SW480 (cell line): Measurements from ENCODE around the gene TRAP1.
A peak's percentile ranks its signal among the peaks of the same experiment; 100 is the strongest.

Source experiments
- DNase-seq: peaks from one replicate; pipeline ENCODE4 v3.0.0-alpha.2; 2016; ENCODE audit warnings: low spot score

TRAP1 gene

DNA sequence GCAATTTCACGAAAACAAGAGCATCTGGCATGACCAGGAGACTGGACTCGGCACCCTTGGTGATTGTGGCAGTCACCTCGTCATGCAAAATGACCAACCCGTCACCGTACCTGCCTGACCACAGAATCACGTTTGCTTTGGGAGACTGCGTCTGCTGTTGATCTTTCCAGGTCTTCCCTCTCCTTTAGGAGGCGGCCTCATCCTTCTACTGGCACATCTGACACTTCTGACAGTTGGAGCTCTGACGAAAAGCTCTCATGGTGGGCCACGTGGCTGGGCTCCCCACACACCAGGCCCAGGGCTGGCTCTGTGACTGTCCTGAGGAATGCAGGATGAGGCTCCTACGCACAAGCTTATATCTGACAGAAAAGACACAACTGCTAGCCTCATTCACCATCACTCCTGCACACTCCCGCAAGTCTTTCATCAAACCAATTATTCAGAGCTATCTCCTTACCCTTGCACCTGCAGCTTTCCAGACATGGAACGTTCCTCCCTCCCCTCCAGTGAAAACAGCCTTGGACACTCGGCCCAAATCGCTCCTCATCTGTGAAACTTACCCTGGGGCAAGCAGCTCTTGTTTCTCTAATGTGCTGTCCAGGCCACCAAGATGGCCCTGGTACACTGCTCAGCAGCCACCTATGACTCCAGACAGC, 3.6 kb downstream of the TRAP1 start:
- DNase-seq = no peak

DNA sequence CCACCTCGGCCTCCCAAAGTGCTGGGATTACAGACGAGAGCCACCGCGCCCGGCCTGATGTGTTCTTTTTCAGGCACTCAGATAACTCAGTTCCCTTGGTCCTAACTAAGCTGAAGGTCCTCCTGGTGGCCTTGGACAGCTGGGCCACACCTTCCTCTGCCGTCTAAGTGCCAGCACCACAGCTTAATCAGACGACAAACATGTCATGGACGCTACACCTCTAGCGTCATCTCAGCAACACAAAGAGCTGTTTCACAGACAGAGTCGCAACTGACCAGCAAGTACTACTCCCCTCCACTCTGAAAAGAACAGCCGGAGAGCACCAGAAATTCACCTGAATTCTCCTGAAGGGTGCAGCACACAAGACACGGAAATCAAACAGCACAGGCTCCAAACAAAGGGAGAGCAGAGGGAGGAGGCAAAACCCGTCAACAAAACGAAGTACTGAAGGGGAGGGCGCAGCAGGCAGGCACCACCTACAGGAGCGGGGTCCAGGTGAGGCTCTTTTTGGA, 4.4 kb downstream of the TRAP1 start:
- no peak for DNase-seq

DNA sequence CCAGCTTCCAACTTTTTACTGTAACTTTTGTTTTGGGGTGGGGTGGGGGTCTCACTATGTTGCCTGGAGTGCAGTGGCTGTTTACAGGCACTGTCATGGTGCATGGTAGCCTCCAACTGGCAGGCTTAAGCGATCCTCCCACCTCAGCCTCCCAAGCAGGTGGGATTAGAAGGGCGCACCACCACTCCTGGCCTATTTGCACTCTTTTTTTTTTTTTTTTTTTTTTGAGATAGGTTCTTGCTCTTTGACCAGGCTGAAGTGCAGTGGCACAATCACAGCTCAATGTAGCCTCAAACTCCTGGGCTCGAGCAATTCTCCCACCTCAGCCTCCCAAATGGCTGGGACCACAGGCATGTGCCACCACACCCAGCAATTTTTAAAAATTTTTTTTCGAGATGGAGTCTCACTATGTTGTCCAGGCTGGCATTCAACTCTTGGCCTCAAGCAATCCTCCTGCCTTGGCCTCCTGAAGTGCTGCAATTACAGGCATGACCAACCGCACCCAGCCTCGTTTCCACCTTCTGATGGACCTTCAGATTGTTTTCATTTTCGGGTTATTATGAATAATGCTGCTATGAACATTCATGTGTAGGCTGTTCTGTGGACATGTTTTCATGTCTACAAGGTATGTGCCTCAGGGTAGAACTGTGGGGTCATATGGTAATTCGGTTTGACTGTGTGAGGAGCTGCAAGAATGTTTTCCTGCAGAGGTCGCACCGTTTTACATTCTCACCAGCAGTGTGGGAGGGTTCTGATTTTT, 10.9 kb downstream of the TRAP1 start:
- no peak for DNase-seq

DNA sequence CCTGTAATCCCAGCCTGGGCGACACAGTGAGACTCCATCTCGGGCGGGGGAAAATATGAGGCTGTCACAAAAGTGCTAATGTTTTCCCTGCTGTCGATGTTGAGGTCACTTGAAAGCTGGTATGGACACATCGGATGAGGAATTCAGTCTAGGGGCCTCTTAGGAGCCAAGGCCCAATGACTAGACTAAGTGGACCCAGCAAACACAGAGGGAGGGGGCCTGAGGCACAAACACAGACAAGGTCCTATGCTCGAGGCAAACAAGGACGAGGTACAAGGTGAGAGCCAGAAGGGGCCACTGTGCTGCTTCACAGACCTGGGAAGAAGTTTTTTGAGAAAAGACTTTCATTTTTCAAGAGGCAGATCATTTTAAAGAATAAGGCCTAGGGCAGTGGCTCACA, 15.2 kb downstream of the TRAP1 start:
- DNase-seq = no peak

DNA sequence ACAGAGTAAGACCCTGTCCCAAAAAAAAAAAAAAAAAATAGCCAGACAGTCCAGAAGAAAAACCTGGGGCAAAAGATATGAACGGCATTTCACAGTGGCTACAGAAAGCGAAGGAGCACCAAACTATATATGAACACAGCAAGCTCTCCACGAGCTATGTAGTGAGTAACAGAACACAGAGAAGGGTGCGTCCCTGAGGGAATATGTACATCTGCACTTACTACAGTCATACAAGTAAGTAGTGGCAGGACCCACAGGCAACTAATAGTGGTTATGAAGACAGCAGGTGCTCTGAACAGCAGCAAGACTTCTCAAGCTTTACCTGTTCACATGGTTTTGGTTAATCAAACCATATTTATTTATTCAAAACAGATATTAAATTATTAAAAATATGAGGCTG, 15.8 kb downstream of the TRAP1 start:
- no peak for DNase-seq

DNA sequence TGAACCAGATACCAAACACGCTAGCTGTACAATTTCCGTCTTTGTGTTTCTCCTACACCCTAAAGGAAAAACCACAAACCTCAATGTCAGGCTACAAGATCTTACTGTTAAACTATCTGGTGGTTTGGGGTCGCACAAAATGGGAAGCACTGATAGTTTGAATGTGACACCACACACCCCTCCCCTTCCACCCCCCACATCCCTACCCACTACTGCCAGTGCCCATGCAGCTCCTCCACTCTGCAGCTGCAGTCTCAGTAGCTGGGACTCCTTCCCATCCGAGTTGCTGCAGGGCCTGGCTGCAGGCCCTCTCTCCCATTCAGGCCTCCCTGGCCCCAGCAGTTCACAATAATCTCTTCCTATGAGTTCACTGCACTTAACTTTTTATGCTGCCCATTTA, 18.4 kb downstream of the TRAP1 start:
- no peak for DNase-seq

DNA sequence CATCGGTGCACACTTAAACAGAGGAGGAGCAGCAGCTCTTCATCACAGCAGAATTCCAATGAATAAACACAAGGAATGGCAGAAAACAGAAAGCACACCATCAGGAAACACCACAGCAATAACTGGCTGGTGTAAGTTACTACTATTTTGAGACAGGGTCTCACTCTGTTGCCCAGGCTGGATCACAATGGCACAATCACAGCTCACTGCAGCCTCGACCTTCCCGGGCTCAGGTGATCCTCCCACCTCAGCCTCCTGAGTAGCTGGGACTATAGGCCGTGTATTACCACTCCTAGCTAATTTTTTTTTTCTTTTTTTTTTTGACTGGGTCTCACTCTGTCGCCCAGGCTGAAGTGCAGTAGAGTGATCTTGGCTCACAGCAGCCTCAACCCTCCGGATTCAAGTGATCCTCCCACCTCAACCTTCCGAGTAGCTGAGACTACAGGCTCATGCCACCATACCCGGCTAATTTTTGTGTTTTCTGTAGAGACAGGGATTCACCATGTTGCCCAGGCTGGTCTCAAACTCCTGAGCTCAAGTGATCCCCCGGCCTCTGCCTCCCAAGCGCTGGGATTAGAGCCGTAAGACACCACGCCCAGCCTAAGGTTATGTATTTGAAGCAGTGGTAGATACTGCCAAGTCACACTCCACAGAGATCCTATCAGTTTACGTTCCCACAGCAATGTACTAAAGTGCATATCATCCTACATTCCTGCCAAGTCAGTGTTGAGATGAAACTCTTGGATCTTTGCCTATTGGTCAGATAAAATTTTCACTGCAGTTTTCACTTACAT, 20.7 kb downstream of the TRAP1 start:
- no peak for DNase-seq

DNA sequence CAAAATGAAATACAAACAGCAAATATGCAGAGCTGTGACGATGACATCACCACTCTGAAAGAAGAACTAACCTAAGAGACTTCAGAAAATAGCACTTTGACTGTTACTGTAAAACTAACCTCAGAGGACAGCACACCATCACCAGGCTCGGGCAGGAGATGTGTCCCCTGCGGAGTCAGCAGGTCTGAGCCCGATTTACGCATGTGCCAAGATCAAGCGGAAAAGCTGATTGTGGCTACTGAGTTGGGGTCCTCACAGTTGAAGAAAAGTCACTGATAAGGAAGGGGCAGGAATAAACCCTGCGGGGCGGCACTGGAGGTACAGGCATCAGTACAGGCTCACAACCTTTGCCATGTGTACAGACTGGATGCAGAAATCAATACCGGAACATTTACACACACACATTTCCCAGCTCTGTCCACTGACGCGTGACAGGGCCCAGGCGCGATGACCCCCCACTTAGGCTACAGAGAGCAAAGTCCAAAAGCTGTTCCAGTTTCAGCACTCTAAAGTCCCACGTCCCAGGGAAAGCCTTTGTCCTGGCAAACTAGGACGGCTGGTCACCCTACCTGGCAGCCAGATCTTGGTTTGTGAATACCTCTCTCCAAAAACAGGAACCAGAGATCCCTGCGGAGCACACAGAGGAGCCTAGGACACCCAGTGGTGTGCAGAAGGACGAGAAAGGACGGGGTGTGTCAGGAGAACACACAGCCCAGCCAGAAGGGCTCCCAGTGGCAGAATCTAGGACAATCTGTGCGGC, 21.5 kb downstream of the TRAP1 start:
- no peak for DNase-seq

DNA sequence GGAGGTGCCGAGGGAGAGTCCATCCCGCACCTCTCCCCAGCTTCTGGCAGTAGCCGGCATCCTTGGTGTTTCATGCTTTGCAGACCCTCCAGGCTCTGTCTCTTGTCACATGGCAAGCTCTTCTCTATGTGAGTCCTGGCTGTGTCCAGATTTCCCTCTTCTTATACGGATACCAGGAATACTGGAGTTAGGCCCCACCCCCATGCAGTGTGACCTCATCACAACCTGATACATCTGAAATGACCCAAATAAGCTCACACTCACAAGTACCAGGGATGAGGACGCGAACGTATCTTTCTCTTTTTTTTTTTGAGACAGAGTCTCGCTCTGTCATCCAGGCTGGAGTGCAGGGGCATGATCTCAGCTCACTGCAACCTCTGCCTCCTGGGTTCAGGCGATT, 23.3 kb downstream of the TRAP1 start:
- no peak for DNase-seq

DNA sequence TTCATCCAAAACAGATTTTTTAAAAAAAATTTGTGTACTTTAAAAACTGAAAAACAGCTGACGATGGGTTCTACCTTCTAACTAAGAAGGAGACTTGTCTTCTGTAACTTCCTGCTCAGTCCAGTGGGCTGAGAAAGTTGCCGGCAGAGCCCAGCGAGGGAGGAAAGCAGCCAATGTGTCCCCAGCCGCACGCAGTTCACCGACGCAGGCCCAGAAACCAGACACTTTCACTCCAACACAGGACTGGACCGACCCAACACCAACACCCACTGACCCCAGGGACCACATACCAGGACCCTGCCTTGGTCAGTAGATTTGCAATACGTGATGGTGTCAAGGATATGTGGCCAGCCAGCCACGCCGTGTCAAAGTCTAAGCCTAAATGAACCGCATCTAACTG, 25.6 kb downstream of the TRAP1 start:
- no peak for DNase-seq

DNA sequence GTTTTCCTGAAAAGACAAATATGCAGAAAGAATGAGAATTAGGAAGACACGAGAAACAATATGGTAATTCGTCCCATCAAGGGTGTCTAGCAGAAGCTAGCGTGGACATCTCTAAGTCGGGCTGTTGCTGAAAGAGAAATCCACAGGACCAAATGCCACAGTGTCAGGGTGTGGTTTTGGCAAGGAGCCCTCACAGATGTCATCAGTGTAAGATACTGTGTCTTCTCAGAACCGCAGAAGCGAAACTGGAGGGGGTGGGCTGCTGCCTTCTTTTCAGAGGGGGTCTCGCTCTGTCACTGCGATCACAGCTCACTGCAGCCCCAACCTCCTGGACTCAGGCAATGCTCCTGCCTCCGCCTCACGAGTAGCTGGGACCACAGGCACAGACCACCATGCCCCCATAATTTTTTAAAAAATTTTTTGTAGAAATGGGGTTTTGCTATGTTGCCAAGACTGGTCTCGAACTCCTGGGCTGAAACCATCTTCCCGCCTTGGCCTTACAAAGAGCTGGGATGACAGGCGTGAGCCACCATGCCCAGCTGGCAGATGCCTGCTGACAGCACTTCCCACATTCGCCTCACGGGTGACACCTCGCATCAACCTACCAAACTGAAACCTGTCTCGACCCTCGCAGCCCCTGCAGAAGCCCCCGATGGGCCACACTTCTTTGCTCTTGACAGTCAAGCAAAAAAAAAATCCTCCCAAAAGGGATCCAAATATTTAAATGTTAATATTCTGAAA, 26.2 kb downstream of the TRAP1 start:
- no peak for DNase-seq

DNA sequence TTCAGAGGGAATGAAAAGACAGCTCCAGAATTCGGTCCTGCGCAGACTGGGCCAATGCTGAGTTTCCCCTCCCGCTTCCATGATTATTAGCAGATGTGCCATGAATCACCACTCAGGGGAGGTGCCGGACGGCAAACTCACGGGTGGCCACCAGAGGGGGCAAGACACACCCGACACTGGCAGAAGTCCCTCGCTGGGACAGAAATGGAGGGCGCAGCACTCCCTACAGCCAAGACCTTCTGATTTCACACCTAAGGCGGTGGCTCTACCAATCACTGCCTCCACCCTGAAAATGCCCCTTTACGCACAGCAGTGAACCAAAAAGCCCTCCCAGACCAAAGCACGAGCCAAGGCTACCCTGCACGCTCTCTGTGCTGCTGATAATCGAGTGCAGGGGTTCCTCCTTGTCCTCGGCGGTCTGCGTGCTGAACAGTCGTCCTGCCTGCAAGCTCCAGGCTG, 26.8 kb downstream of the TRAP1 start:
- peak; percentile 71 for DNase-seq

DNA sequence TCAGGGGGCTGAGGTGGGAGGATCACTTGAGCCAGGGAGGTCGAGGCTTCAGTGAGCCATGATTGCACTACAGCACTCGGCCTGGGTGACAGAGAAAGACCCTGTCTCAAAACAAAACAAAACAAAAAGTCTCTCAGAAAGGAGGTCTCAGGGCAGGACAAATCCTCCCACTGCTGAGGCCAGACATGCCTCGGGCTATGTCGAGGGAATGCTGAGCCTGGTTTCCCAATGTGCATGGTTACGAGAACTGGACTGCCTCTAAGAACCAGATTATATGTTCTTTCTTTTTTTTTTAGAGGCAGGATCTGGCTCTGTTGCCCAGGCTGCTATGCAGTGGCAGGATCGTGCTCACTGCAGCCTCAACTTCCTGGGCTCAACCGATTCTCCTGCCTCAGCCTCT, 27.6 kb downstream of the TRAP1 start:
- DNase-seq = no peak

DNA sequence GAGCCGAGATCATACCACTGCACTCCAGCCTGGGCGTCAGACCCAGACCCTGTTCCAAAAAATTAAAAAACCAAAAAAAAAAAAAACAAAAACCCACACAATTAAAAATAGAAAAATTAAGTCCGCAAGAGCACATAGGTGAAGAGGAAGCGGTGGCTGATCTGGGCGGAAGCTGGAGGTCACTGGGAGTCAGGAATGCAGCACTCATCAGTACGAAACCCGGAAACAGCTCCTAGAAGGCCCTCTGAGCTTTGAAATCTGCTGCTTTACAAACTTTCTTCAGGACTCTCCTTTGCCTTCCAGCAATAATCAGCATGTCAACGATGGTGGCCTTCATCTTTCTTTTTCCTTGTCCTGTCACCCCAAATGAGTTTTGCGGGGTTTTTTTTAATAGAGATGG, 29.5 kb downstream of the TRAP1 start:
- DNase-seq = no peak

DNA sequence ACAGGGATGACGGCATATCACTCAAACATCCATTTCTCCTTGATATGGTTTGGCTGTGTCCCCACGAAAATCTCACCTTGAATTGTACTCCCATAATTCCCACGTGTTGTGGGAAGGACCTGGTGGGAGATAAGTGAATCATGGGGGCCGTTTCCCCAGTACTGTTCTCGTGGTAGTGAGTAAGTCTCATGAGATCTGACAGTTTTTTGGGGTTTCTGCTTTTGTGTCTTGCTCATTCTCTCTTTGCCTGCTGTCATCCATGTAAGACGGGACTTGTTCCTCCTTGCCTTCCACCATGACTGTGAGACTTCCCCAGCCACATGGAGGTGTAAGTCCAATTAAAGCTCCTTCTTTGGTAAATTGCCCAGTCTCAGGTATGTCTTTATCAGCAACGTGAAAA, 30.3 kb downstream of the TRAP1 start:
- no peak for DNase-seq

DNA sequence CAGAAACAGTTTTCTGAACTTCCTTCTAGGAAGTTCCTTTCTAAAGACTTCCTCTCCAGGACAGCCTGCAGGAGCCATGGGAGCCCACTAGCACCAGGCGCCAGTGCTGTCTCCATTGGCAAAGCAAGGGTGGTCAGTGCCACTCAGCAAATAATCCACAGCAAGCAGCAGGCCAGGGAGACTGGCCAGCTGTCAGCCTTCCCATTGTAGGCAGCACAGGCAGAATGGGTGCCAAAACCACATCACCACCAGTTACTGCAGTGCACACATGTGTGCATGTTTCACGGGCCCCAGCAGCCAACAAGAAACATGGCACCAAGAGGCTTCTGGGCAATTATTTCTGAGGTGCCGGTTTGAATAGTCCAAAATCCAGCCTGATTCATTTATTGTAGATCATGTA, 36.1 kb downstream of the TRAP1 start:
- DNase-seq = no peak

DNA sequence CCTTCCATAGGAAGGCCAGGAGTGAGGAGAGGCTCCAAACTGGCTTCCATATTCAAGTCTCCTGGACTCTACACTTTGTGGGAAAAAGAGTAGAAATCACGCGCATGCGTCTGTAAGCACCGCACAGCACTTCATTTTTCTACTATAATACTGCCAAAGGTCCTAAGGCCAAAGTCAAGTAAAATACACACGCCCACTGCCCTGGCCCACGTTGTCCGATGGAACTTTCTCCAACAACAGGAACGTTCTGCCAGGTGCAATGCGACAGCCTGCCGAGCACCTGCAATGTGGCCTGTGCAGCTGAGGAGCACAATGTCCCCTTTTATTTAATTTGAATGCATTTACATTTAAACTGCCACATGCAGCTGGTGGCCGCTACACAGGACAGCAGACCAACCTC, 39.3 kb downstream of the TRAP1 start:
- no peak for DNase-seq

DNA sequence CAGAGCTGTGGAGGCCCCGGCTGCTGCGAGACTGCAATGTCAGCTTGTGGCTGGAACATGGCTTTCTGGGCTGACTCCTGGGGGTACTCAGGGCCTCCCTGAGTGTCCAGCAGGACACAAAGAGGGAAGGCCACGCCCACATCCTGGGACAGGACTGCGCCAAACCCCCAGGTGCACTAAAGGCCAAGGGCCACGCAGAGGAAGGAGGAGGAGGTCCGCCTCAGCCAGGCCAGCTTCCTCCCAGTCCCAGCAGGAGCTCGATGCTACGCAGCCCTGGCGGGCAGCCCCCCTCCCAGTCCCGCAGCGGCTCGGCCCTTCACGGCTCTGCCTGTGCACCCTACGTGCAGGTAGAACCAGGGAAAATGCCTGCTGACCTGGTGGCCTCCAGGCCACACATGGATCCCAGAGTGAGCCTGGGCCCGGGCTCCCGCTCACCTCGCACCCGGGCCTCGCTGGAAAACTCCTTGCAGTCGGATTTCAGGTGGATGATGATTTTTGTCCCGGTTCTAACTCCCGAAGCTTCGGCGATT, 41.7 kb downstream of the TRAP1 start:
- DNase-seq = no peak

DNA sequence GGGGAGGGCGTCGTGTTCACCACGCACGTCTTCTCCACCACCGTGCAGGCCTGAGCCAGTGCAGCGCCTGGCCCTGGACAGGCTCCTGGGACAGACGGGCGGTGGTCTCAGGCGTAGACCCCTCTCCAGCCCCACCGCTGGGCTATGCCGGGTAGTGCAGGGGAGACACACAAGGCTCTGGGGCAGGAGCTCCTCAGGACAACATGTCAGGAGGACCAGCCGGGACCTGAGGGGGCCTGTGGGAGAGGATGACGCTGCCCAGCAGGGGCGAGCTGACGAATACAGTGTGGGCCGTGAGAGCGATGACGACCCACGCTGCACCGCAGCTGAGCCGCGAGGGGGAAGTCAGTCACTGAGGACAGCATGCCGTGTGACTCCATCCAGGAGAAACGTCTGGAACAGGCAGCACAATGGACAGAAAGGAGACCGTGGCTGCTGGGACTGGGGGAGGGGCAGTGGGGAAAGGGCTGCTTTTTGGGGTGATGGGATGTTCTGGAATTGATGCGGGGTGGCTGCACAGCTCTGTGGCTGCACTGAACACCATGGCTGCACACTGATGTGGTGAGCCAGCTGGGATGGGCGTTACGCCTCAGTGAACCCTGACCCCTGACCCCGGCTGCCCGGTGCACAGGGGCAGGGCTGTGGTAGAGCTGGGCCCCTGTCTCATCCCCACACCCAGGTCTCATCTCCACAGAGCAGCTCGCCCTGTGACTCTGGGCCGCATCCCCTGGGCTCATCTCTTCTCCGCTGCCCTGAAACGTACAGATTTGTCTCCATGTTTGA, 42.6 kb downstream of the TRAP1 start:
- no peak for DNase-seq

DNA sequence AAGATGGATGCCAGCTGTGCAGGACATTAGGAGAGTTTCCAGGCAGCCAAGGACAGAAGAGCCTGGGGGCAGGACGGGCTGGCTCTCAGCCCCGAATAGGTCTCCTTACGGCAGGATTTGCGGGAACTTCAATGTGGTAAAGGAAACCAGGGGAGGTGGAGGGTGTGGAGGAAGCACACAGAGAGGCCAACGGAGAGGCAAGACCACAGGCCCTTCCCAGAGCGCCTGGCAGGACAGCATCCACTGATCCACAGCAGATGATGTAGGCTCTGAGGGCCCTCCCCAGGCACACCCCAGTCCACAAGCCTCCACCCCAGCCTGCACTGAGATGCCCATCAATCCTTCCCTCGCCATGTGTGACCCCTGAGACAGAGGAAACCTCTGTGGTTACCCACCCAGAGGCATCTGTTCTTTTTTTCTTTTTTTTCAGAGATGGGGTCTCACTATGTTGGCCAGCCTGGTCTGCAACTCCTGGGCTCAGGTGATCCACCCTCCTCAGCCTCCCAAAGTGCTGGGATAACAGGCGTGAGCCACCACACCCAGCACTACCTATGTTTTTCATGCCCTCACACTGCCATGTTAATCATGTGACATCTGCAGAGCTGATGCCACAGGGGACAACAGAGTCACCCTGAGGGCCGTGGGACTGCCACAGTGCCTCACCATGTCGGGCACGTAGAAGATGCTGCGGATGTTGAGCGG, 43.5 kb downstream of the TRAP1 start:
- DNase-seq = no peak
